ENCODE measurements around the gene SERPINB12.

Gene SERPINB12

DNA sequence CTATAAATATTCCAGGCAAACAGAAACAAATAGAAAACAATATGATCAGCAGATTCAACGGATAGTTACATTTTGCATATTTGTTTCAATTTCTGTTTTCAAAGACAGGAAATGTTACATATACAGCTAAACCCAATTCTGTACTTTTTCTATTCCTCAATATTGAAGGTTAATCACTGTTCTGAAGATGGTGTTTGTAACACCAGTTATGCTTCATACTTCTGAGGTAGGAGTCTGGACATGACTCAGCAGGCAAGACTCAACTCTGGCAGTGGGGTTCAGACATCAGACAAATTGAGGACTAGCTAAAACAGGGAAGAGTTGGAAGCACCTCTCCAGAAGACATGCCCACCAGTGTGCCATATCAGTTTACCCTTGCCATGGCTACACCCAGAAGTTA lies 61.6 kb downstream of the SERPINB12 start:
- peak; percentile 11 for DNase-seq (ENCODE audit: low read depth)

DNA sequence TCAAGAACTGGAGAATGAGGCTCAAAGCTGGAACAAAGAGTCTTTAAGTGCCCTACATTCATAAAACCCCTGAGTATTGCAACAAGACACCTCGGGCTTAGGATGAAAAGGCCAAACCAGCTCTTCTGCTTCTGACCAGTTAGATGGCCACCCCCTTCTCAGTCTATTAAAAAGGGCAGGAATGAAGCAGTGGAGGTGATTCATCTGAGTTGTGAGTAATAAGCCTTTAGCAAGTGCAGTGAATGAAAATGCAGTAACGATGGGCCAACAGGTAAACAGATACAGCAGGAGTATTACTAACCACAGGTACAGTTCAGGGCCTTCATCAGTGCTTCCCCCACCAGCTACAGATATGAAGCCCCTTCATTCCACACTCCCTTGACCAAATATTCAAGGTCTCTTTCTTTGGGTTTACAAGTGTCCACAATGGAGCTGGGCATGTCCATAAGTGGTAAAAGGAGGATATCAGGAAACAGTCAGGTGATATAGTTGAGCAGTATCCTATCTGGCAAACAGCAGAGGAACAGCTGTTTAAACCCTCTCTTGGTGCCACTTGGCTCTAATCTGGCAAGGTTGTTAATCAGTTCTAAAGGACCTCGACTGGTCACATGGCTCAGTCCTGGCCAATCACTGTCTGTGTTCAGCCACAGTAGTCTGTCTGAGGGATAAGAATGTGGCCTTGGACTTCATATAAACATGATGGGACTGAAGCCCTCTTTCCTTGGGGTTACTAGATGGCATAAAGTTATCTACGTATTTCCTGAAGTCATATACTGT lies 62.8 kb downstream of the SERPINB12 start:
- DNase-seq (ENCODE audit: low read depth), result no peak

DNA sequence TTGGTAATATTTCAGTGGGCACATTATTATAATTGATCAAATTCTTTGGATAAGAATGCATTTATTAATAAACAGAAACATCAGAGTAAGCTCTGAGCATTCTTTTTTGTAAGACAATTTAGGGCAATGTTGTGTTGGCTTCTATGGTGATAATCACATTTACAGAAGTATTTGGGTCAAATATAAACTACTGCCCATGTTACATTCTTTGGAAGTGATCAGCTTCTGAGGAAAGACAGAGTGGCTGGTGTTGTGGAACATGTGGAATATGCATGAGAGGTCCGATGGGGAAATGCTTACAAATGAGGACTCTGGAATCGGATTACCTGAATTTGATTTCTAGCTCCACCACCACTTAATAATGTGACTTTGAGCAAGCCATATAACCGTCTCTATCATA lies 64.4 kb downstream of the SERPINB12 start:
- peak; percentile 6 for DNase-seq (ENCODE audit: low read depth)

DNA sequence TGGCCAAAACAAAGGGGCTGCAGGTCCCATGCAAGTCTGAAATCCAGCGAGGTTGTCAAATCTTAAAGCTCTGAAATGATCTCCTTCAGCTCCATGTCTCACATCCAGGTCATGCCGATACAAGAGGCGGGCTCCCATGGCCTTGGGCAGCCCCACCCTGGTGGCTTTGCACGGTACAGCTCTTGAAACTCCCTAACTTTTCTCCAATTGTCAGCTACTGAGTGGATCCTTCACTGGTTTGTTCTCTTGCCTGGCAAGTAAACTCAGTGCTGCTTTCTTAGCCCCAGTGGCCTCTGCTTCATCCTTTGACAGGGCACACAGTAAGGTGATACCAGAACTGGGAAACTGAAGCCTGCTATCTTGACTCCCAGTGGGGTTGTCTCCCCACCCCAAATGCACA lies 71.3 kb downstream of the SERPINB12 start:
- no peak for DNase-seq (ENCODE audit: low read depth)

DNA sequence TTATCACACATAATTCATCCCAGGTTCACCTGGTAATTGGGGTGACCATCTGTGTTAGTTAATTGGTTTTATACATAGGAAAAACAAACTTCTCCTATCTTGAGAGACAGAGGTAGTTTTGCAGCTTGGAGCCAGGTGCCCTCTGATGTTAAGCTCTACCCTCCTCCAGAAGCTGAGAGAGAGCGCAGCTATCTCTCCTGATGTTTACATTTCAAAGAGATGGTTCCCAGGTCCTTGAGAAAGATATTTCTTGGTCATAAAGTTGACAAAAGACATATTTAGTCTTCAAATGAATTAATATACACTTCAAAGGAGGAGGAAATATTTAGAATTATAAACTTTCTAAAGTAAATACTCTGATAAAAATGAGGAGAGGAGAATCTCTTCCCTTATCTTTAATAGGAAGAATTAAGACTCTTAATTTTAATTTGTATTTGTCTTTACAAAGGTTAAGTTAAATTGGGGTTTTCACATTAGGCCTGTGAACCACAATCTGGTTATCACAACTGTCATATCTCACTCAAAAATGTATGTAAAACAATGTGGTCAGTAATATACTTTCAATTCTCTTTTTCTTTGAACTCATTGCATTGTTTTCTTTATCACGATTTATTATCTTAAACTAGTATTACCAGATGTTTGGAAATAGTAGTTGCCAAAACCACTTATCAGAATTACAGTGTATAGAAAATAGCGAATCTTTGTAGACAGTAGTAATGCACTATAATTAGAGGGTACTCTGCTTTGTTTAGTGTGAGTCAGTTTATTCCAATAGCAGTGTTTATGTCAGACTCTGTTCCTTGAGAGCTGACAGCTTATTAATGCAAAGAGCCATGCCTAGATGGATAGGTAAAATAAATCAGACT lies 75.1 kb downstream of the SERPINB12 start:
- DNase-seq (ENCODE audit: low read depth), result no peak

DNA sequence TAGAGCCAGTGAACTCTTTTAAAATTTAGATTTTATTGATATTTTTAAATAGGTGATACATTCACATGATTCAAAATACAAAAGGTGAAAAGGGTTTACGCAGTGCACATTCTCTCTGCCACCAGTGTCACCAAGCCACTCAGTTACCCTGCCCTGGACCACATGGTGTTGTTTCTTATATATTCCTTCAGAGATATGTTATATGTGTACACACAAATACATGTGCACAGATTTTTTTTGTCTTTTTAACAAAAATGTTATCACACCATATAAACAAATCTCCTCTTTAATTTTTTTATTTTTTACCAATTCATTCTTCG lies 75.7 kb downstream of the SERPINB12 start:
- DNase-seq (ENCODE audit: low read depth), result no peak

Measured in GM04504 (cell line).